ENCODE results near the gene TRAT1. TPM values are rescaled to one million over a fixed set of nuclear protein-coding genes. Genes with fewer than 3 reads are reported as not detected.

TRAT1 gene
- total and polyA plus RNA-seq, 2 experiments from 2014 or later: not detected

- H3K4me1 ChIP-seq (ENCODE audit: low read depth): no peaks in the 10 kb centered on the region
- no peak overlapping the region for H3K27ac ChIP-seq
- TF ChIP-seq, protein P1, sequence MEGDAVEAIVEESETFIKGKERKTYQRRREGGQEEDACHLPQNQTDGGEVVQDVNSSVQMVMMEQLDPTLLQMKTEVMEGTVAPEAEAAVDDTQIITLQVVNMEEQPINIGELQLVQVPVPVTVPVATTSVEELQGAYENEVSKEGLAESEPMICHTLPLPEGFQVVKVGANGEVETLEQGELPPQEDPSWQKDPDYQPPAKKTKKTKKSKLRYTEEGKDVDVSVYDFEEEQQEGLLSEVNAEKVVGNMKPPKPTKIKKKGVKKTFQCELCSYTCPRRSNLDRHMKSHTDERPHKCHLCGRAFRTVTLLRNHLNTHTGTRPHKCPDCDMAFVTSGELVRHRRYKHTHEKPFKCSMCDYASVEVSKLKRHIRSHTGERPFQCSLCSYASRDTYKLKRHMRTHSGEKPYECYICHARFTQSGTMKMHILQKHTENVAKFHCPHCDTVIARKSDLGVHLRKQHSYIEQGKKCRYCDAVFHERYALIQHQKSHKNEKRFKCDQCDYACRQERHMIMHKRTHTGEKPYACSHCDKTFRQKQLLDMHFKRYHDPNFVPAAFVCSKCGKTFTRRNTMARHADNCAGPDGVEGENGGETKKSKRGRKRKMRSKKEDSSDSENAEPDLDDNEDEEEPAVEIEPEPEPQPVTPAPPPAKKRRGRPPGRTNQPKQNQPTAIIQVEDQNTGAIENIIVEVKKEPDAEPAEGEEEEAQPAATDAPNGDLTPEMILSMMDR (IDR thresholded peaks at IDR 0.05; ENCODE audit: low read depth, low read length): no peak
- no peak overlapping the region for H3K4me3 ChIP-seq
- H3K9me3 ChIP-seq (ENCODE audit: low read depth): no peaks in the 10 kb centered on the region
- no peaks in the 10 kb centered on the region for H3K27me3 ChIP-seq
- no peaks in the 10 kb centered on the region for H3K36me3 ChIP-seq
- no peak for DNase-seq (ENCODE audit: low read depth in 1 of 2, low spot score in 1 of 2)
Measured at GRCh38 chr3:108835101-108835500, 12.5 kb downstream of the TRAT1 start.

DNA sequence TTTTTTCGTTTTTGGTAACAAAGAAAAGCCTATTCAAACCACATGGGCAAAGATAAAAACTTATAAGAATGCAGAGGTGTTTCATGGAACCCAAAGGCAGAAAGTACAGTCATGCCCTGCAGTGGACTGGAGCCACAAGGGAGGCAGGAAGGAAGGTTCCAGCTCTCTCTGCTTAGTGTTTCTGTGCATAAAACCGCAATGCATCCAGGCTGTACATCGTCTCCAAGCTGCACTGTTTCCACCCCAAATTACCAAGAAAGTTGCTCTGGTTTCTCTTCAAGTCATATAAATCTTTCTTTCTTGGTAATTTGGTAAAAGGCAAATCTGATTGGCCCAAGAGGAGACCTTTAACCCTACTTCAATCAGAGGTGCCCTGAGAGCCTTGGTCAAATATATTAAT lies 15.8 kb downstream of the TRAT1 start:
- DNase-seq (ENCODE audit: low read depth in 1 of 2, low spot score in 1 of 2): no peak
- Histone ChIP-seq H3K27me3 (no peaks in the 10 kb centered on the region), H3K4me3 (no peak overlapping the region), H3K9me3 (ENCODE audit: low read depth) (no peaks in the 10 kb centered on the region), H3K4me1 (ENCODE audit: low read depth) (no peaks in the 10 kb centered on the region), H3K27ac (no peak overlapping the region), H3K36me3 (no peaks in the 10 kb centered on the region)
- TF ChIP-seq, protein P1 (IDR thresholded peaks at IDR 0.05; ENCODE audit: low read depth, low read length): no peak

GRCh38 chr3:108845709-108846293 lies 23.2 kb downstream of the TRAT1 start:
- DNase-seq (ENCODE audit: low read depth in 1 of 2, low spot score in 1 of 2): no peak
- Histone ChIP-seq H3K9me3 (ENCODE audit: low read depth) (no peaks in the 10 kb centered on the region), H3K27ac (no peak overlapping the region), H3K4me3 (no peak overlapping the region), H3K27me3 (no peaks in the 10 kb centered on the region), H3K36me3 (no peaks in the 10 kb centered on the region), H3K4me1 (ENCODE audit: low read depth) (no peaks in the 10 kb centered on the region)
- TF ChIP-seq, protein P1 (IDR thresholded peaks at IDR 0.05; ENCODE audit: low read depth, low read length): no peak

DNA sequence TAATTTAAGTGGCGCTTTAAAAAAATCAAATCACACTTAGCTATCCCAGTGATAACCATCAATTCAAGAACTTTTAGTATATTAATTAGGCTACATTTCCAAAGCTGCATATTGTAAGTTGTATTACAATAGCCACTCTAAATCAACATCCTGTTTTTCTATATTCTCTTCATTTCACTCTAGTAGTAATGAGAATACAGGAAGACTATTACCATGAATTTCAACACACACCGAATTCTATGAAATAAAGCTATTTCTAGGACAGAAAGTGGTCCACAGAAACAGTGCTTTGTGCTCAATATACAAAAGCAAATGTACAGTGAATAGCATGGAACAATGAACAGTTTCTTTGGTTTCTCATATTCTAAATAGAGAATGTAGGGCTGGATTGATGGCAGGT lies 24.6 kb downstream of the TRAT1 start:
- Histone ChIP-seq H3K36me3 (no peaks in the 10 kb centered on the region), H3K27me3 (no peaks in the 10 kb centered on the region), H3K4me3 (no peak overlapping the region), H3K4me1 (ENCODE audit: low read depth) (no peaks in the 10 kb centered on the region), H3K27ac (no peak overlapping the region), H3K9me3 (ENCODE audit: low read depth) (no peaks in the 10 kb centered on the region)
- TF ChIP-seq, protein P1 (IDR thresholded peaks at IDR 0.05; ENCODE audit: low read depth, low read length): no peak
- DNase-seq (ENCODE audit: low read depth in 1 of 2, low spot score in 1 of 2): no peak

DNA sequence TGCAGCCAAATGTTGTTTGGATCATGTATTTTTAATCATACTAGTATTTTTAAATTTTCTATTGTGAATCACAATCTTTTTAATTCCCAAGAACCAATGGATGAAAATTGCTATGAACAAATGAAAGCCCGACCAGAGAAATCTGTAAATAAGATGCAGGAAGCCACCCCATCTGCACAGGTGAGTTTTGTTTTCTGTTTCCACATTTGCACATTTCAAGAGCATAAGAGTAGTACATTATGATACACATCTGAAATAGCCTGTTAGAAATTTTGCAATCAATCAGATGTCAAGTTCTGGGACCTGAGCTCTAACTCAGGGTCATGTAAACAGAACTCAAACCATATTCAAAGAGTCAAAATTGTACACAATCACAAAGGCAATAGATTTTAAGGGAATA lies 26.5 kb downstream of the TRAT1 start:
- Histone ChIP-seq H3K4me1 (ENCODE audit: low read depth) (no peaks in the 10 kb centered on the region), H3K4me3 (no peak overlapping the region), H3K9me3 (ENCODE audit: low read depth) (no peaks in the 10 kb centered on the region), H3K27me3 (no peaks in the 10 kb centered on the region), H3K27ac (no peak overlapping the region), H3K36me3 (no peaks in the 10 kb centered on the region)
- TF ChIP-seq, protein P1 (IDR thresholded peaks at IDR 0.05; ENCODE audit: low read depth, low read length): no peak
- no peak for DNase-seq (ENCODE audit: low read depth in 1 of 2, low spot score in 1 of 2)

Data from cardiac muscle cell (in vitro differentiated cells and primary cell).